Thyroid gland (tissue), 4 donors: ENCODE results near the gene TBC1D5. TPM values are rescaled to one million over a fixed set of nuclear protein-coding genes. Genes with fewer than 3 reads are reported as not detected.

Source experiments
- DNase-seq, 2 donors: peaks; one replicate each; pipeline ENCODE4 v3.0.0-alpha.2; 2019
- H3K27ac ChIP-seq, 3 donors: fragments of 200-600 bp; sonication (generic); 1 replicate in 2 of 3; 2 replicates in 1 of 3; pipeline ENCODE4 v1.5.1; 2016 to 2019; ENCODE audit warnings: mild to moderate bottlenecking in 1 of 3, moderate library complexity in 1 of 3
- H3K27me3 ChIP-seq: fragments of 200-600 bp; sonication (generic); one replicate; pipeline ENCODE4 v1.5.1; 2019
- H3K36me3 ChIP-seq, 2 donors: fragments of 200-600 bp; sonication (generic); one replicate each; pipeline ENCODE4 v1.5.1; 2016 to 2019
- H3K4me1 ChIP-seq, 2 donors: fragments of 200-600 bp; sonication (generic); one replicate each; pipeline ENCODE4 v1.5.1; 2017 to 2019
- H3K4me3 ChIP-seq, 3 donors: fragments of 200-600 bp; sonication (generic); replicated peaks in 1 of 3; 1 replicate in 2 of 3; 2 replicates in 1 of 3; pipeline ENCODE4 v1.5.1; 2016; ENCODE audit warnings: mild to moderate bottlenecking in 1 of 3
- H3K9me3 ChIP-seq: fragments of 200-600 bp; sonication (generic); one replicate; pipeline ENCODE4 v1.5.1; 2017
- POLR2A ChIP-seq, 2 donors: fragments of 450-650 bp; IDR thresholded peaks; one replicate each; pipeline ENCODE4 v1.6.1; 2017; ENCODE audit warnings: antibody characterized with exemption in 2 of 2, mild to moderate bottlenecking in 2 of 2, moderate library complexity in 1 of 2
- WGBS, 2 donors: methylation state at CpG; one replicate each; pipeline ENCODE4 v1.1.5; 2017; 5-methylcytosine and 5-hydroxymethylcytosine counted together
- intact Hi-C: fragments of 100-400 bp; cut with DNase I; formaldehyde crosslinking; loops from one replicate; pipeline ENCODE4 v1.15.1; 2023
- total RNA-seq, 4 donors: library from RNA; depleted of rRNA; stranded (reverse); fragments of >200 nt; gene quantifications; one replicate each; pipeline ENCODE4 v1.2.3, GENCODE V29; 2016
- TF ChIP-seq, protein P1 (sequence below), 6 experiments: fragments of 200-600 bp in 3 of 6; fragments of 450-650 bp in 3 of 6; sonication (generic) in 3 of 6; IDR thresholded peaks; one replicate each; pipeline ENCODE4 v1.5.1; 2016 to 2019; ENCODE audit warnings: antibody characterized with exemption in 6 of 6, mild to moderate bottlenecking in 2 of 6, inconsistent platforms in 1 of 6, moderate library complexity in 1 of 6

Gene TBC1D5
- total RNA-seq, 4 donors from 2014 or later = 115 to 141 (median 133) TPM

DNA sequence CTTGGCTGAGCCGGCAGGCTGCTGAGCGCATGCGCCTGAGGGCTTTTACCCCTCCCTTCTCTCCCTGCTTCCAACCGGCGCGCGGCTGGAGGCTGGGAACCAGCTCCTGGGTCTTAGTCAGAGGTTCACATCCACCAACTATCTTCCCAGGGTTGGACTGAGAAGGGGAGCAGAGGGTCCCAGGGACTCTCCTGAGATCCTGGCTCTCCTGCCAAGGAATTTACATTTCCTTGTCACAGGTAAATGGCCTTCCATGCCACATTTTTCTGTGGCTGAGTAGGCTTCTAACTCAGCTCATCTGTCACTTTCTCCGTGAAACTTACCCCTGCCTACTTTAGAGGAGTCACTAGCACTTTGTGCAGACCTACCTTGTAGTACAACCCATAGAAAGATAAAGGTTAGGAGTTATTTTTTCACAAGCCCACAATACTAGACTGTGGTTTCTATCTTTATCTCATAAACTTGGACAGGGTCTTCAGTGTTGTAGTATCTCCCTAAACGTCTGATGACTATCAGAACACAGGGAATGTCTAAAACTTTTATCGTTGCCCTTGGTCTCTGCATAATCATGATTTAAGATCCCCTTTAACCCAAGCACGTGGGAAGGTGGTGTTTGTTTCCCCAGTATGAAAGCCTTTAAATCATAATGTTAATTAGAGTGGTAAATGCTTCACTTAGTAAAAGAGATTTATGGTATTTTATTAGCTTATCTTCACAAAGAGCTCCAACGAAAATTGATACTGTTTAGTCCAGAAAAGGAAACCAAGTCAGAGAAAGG, 638 bp upstream of the TBC1D5 start:
- 3% methylated on average over 6 to 8 of the region's 12 CpGs for WGBS, 2 donors
- intact Hi-C loops = no loop called here

GRCh38 chr3:17741621-17742101, 770 bp downstream of the TBC1D5 start:
- H3K4me1 ChIP-seq = peaks cover 15 to 25% of the 10 kb centered on the region in 2 donors
- H3K36me3 ChIP-seq = no peaks in the 10 kb centered on the region
- no peaks in the 10 kb centered on the region for H3K27me3 ChIP-seq
- TF ChIP-seq, protein P1, sequence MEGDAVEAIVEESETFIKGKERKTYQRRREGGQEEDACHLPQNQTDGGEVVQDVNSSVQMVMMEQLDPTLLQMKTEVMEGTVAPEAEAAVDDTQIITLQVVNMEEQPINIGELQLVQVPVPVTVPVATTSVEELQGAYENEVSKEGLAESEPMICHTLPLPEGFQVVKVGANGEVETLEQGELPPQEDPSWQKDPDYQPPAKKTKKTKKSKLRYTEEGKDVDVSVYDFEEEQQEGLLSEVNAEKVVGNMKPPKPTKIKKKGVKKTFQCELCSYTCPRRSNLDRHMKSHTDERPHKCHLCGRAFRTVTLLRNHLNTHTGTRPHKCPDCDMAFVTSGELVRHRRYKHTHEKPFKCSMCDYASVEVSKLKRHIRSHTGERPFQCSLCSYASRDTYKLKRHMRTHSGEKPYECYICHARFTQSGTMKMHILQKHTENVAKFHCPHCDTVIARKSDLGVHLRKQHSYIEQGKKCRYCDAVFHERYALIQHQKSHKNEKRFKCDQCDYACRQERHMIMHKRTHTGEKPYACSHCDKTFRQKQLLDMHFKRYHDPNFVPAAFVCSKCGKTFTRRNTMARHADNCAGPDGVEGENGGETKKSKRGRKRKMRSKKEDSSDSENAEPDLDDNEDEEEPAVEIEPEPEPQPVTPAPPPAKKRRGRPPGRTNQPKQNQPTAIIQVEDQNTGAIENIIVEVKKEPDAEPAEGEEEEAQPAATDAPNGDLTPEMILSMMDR (IDR thresholded peaks at IDR 0.05) = no peak
- no peak for TF ChIP-seq POLR2A (IDR thresholded peaks at IDR 0.05)
- no peaks in the 10 kb centered on the region for H3K9me3 ChIP-seq
- 1 to 2% methylated on average over 16 to 17 of the region's 17 CpGs for WGBS, 2 donors
- intact Hi-C loops = no loop called here
- H3K4me3 ChIP-seq = peak overlapping the region; percentile 76 to 88 (median 86)
- no peak for DNase-seq
- H3K27ac ChIP-seq = peak overlapping the region; percentile 98 to 99 (median 98)

More for the DNA sequence above, 638 bp upstream of the TBC1D5 start:
- DNase-seq = no peak
- TF ChIP-seq POLR2A (IDR thresholded peaks at IDR 0.05) = no peak
- TF ChIP-seq, protein P1 (IDR thresholded peaks at IDR 0.05) = no peak
- no peaks in the 10 kb centered on the region for H3K9me3 ChIP-seq
- peak overlapping the region; percentile 98 to 99 (median 98) for H3K27ac ChIP-seq
- H3K36me3 ChIP-seq = no peaks in the 10 kb centered on the region
- H3K4me3 ChIP-seq = peak overlapping the region in 2 of 3 donors; percentile 5 to 86
- H3K27me3 ChIP-seq = no peaks in the 10 kb centered on the region
- H3K4me1 ChIP-seq = peaks cover 15 to 25% of the 10 kb centered on the region in 2 donors

GRCh38 chr3:17740721-17741141, 1.7 kb downstream of the TBC1D5 start:
- H3K4me1 ChIP-seq = peaks cover 15 to 25% of the 10 kb centered on the region in 2 donors
- 35 to 41% methylated on average over 3 of the region's 3 CpGs for WGBS, 2 donors
- no peaks in the 10 kb centered on the region for H3K9me3 ChIP-seq
- H3K27me3 ChIP-seq = no peaks in the 10 kb centered on the region
- H3K4me3 ChIP-seq = peak overlapping the region in 2 of 3 donors; percentile 9 to 86
- H3K36me3 ChIP-seq = no peaks in the 10 kb centered on the region
- peak overlapping the region; percentile 98 to 99 (median 98) for H3K27ac ChIP-seq
- no peak for DNase-seq
- intact Hi-C loops = no loop called here
- no peak for TF ChIP-seq POLR2A (IDR thresholded peaks at IDR 0.05)
- TF ChIP-seq, protein P1 (IDR thresholded peaks at IDR 0.05) = no peak

DNA sequence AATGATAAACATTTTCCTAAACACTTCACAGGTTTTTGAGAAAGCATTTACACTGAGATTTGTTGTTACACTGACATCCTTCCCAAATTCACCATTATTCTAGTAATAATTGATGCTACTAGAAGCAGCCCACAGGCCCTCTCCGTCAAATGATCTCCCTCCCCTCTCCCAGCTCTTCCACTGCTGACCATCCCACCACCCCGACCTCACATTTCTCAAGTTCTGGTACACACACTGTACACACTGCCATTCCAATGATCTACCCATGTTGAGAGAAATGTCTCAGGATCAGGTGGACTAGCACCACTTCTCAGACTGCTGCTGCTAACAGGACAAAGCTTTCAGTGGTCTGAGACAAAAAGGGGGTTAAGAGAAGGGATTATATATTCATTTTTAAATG, 3.5 kb downstream of the TBC1D5 start:
- H3K36me3 ChIP-seq = no peaks in the 10 kb centered on the region
- no peak for DNase-seq
- no peak overlapping the region for H3K4me3 ChIP-seq
- TF ChIP-seq, protein P1 (IDR thresholded peaks at IDR 0.05) = no peak
- TF ChIP-seq POLR2A (IDR thresholded peaks at IDR 0.05) = no peak
- H3K27ac ChIP-seq = no peak overlapping the region
- H3K27me3 ChIP-seq = no peaks in the 10 kb centered on the region
- H3K4me1 ChIP-seq = peaks cover 15 to 25% of the 10 kb centered on the region in 2 donors
- intact Hi-C loops = no loop called here
- H3K9me3 ChIP-seq = no peaks in the 10 kb centered on the region
- 84 to 86% methylated on average over 2 of the region's 2 CpGs for WGBS, 2 donors

GRCh38 chr3:17738219-17738618, 4.2 kb downstream of the TBC1D5 start:
- 96 to 99% methylated on average over 2 of the region's 2 CpGs for WGBS, 2 donors
- H3K27me3 ChIP-seq = no peaks in the 10 kb centered on the region
- no peaks in the 10 kb centered on the region for H3K9me3 ChIP-seq
- TF ChIP-seq, protein P1 (IDR thresholded peaks at IDR 0.05) = no peak
- TF ChIP-seq POLR2A (IDR thresholded peaks at IDR 0.05) = no peak
- no peak overlapping the region for H3K4me3 ChIP-seq
- intact Hi-C loops = no loop called here
- H3K27ac ChIP-seq = no peak overlapping the region
- H3K36me3 ChIP-seq = no peaks in the 10 kb centered on the region
- DNase-seq = no peak
- peaks cover 15 to 21% of the 10 kb centered on the region in 2 donors for H3K4me1 ChIP-seq
